Measurements from ENCODE around the gene EFCC1. TPM values are rescaled to one million over a fixed set of nuclear protein-coding genes. Genes with fewer than 3 reads are reported as not detected.

EFCC1 gene
- total RNA-seq, 2 experiments from 2014 or later: not detected

DNA sequence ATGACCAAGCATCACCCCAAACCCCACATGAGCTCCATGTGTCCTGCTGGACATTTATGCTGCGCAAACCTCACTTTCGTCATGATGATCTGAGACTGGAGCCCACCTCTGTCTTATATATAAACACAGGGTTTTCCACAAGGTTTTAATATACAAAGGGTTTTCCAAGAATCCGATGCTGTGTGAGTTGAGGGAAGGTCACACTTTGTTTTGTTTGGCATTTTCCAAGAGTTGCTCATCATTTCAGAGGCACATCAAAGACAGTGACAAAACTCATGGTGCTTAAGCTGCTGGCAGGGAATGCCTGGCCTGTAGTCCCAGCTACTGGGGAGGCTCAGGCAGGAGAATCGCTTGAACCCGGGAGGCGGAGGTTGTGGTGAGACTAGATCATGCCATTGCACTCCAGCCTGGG lies 20.0 kb downstream of the EFCC1 start:
- Histone ChIP-seq H4K20me1 (ENCODE audit: insufficient read depth, low read length) (no peaks in the 10 kb centered on the region), H3K27ac (ENCODE audit: low read depth, low read length, poor library complexity, severe bottlenecking) (no peak overlapping the region), H3K9me2 (ENCODE audit: insufficient read depth, low read length) (no peaks in the 10 kb centered on the region), H3K4me1 (ENCODE audit: insufficient read depth, low read length, poor library complexity, severe bottlenecking) (peaks cover 47% of the 10 kb centered on the region), H2AFZ (ENCODE audit: low read length) (no peak overlapping the region), H3K4me3 (ENCODE audit: low read depth, low read length, poor library complexity, severe bottlenecking) (no peak overlapping the region), H3K79me2 (ENCODE audit: insufficient read depth, low read depth, low read length) (no peaks in the 10 kb centered on the region), H3K4me2 (ENCODE audit: low read length) (no peak overlapping the region), H3K9me3 (ENCODE audit: low read length) (no peaks in the 10 kb centered on the region), H3K36me3 (ENCODE audit: insufficient read depth, low read length) (no peaks in the 10 kb centered on the region)
- no TSS peak for BruUV-seq (replicated peaks)
- intact Hi-C loops (cut with micrococcal nuclease; ENCODE audit: unreplicated experiment): no loop called here
- DNase-seq (ENCODE audit: low spot score): no peak
- ChIA-PET CTCF (ENCODE audit: unreplicated experiment) (no interaction called here), POLR2A (interaction anchor here (1.2 to 1.3 kb wide), 2 partner anchors 32 to 219 kb away, joined by 4 to 5 read pairs; no protein-coding TSS in a partner anchor)
- TF ChIP-seq EZH2phosphoT487 (IDR thresholded peaks at IDR 0.05; ENCODE audit: borderline replicate concordance, low read depth, low read length): no peak
- TF ChIP-seq, protein P1, sequence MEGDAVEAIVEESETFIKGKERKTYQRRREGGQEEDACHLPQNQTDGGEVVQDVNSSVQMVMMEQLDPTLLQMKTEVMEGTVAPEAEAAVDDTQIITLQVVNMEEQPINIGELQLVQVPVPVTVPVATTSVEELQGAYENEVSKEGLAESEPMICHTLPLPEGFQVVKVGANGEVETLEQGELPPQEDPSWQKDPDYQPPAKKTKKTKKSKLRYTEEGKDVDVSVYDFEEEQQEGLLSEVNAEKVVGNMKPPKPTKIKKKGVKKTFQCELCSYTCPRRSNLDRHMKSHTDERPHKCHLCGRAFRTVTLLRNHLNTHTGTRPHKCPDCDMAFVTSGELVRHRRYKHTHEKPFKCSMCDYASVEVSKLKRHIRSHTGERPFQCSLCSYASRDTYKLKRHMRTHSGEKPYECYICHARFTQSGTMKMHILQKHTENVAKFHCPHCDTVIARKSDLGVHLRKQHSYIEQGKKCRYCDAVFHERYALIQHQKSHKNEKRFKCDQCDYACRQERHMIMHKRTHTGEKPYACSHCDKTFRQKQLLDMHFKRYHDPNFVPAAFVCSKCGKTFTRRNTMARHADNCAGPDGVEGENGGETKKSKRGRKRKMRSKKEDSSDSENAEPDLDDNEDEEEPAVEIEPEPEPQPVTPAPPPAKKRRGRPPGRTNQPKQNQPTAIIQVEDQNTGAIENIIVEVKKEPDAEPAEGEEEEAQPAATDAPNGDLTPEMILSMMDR (conservative IDR thresholded peaks at IDR 0.05; ENCODE audit: low read length): no peak

DNA sequence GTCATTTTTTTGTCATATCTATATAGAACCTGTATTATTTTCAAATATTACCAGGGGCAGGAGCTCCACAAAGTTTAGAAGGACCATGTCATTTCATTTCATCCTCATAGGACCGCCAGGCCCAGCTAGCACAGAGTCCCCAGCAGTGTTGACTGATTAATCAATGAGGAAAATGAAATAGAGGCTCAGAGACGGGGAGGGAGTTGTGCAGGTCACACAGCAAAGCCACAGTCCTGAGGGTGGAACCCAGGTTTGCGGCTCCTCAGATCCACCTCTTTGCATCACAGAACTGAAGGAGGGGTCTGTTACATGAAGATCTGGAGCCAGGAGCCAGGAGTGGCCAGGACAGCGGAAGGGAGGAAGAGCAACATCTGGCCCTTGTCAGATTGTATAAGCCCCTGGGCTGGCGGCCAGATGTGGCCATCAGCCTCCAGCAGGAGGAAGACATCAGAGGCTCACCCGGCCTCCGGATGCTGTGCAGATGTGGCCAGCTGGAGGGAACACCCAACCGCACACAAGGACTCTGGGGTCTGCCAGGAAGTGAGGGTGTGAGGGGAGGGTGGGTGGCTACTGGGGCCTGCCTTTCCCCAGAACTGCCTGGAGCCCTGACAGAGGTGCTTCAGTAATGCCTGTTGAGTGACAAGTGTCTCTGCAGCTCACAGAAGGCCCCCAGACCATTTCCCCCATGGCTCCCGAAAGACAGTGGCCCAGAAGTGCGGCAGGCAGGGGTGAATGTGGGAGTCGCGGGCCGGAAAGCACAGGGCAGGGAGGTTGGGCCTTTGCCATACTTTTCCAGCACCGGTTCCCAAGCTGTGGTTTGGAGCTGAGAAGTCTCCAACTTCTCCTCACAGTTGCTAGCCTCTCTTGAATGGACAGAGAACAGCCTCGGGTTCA lies 21.3 kb downstream of the EFCC1 start:
- H4K20me1 ChIP-seq (ENCODE audit: insufficient read depth, low read length): no peaks in the 10 kb centered on the region
- H3K9me2 ChIP-seq (ENCODE audit: insufficient read depth, low read length): no peaks in the 10 kb centered on the region
- no peak overlapping the region for H3K4me3 ChIP-seq (ENCODE audit: low read depth, low read length, poor library complexity, severe bottlenecking)
- ChIA-PET CTCF (ENCODE audit: unreplicated experiment) (interaction anchor here (0.6 to 1.0 kb wide), 2 partner anchors 31 to 227 kb away, joined by 3 read pairs; partner anchors contain the start of gene COPG1), POLR2A (interaction anchor here (0.6 to 1.3 kb wide), 5 partner anchors 13 to 255 kb away, joined by 3 to 5 read pairs (median 4); no protein-coding TSS in a partner anchor)
- no peaks in the 10 kb centered on the region for H3K9me3 ChIP-seq (ENCODE audit: low read length)
- DNase-seq (ENCODE audit: low spot score): no peak
- BruUV-seq (replicated peaks): no TSS peak
- no peak overlapping the region for H3K27ac ChIP-seq (ENCODE audit: low read depth, low read length, poor library complexity, severe bottlenecking)
- H3K4me1 ChIP-seq (ENCODE audit: insufficient read depth, low read length, poor library complexity, severe bottlenecking): peaks cover 44% of the 10 kb centered on the region
- intact Hi-C loops (cut with micrococcal nuclease; ENCODE audit: unreplicated experiment): no loop called here
- no peaks in the 10 kb centered on the region for H3K36me3 ChIP-seq (ENCODE audit: insufficient read depth, low read length)
- H2AFZ ChIP-seq (ENCODE audit: low read length): no peak overlapping the region
- TF ChIP-seq, protein P1 (conservative IDR thresholded peaks at IDR 0.05; ENCODE audit: low read length): no peak
- TF ChIP-seq EZH2phosphoT487 (IDR thresholded peaks at IDR 0.05; ENCODE audit: borderline replicate concordance, low read depth, low read length): no peak
- no peak overlapping the region for H3K4me2 ChIP-seq (ENCODE audit: low read length)
- no peaks in the 10 kb centered on the region for H3K79me2 ChIP-seq (ENCODE audit: insufficient read depth, low read depth, low read length)

DNA sequence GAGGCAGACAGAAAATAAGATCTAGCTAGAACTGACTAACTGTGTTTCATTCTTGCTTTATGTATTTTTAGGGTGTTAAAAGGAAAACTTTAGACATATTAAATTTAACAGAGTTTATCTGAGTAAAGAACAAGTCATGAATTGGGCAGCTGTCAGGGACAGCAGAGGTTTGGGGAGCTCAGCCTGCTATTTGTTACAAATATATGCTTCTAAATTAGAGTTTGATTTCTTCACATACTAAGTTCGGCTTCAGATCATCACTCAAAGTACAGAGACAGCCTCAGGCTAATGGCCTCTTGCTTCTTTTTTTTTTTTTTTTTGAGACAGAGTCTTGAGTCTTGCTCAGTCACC lies 21.9 kb downstream of the EFCC1 start:
- Histone ChIP-seq H3K79me2 (ENCODE audit: insufficient read depth, low read depth, low read length) (no peaks in the 10 kb centered on the region), H3K9me2 (ENCODE audit: insufficient read depth, low read length) (no peaks in the 10 kb centered on the region), H3K4me3 (ENCODE audit: low read depth, low read length, poor library complexity, severe bottlenecking) (no peak overlapping the region), H2AFZ (ENCODE audit: low read length) (no peak overlapping the region), H4K20me1 (ENCODE audit: insufficient read depth, low read length) (no peaks in the 10 kb centered on the region), H3K9me3 (ENCODE audit: low read length) (no peaks in the 10 kb centered on the region), H3K27ac (ENCODE audit: low read depth, low read length, poor library complexity, severe bottlenecking) (no peak overlapping the region), H3K4me2 (ENCODE audit: low read length) (no peak overlapping the region), H3K4me1 (ENCODE audit: insufficient read depth, low read length, poor library complexity, severe bottlenecking) (peaks cover 40% of the 10 kb centered on the region), H3K36me3 (ENCODE audit: insufficient read depth, low read length) (no peaks in the 10 kb centered on the region)
- intact Hi-C loops (cut with micrococcal nuclease; ENCODE audit: unreplicated experiment): no loop called here
- no TSS peak for BruUV-seq (replicated peaks)
- no peak for DNase-seq (ENCODE audit: low spot score)
- ChIA-PET CTCF (ENCODE audit: unreplicated experiment) (interaction anchor here (1.0 kb wide), 1 partner anchor 31 kb away, joined by 3 read pairs; no protein-coding TSS in a partner anchor), POLR2A (interaction anchor here (0.6 to 0.7 kb wide), 4 partner anchors 13 to 255 kb away, joined by 3 to 5 read pairs (median 4); no protein-coding TSS in a partner anchor)
- TF ChIP-seq EZH2phosphoT487 (IDR thresholded peaks at IDR 0.05; ENCODE audit: borderline replicate concordance, low read depth, low read length): no peak
- TF ChIP-seq, protein P1 (conservative IDR thresholded peaks at IDR 0.05; ENCODE audit: low read length): no peak

All from OCI-LY7 (cell line).